ENCODE results near the gene AACS.

DNA sequence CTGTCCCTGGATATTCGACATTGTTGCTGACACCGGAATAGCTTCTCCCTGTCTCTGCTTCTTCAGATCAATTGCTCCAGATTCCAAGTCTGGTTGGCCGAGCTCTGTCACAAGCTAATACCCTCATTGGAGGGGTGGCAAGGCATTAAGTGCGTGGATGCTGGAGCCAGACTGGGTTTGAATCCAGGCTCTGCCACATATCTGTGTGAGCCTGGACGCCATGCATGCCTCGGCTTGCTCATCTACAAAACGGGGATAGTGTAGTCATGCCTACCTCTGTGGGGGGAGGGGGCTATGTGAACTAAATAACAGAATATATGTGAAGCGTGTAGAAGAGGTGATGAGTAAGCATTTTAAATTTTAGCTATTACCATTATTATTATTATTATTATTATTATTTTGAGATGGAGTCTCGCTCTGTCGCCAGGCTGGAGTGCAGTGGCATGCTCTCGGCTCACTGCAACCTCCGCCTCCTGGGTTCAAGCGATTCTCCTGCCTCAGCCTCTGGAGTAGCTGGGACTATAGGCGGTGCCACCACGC, 97.3 kb downstream of the AACS start:
- TF ChIP-seq, protein P1, sequence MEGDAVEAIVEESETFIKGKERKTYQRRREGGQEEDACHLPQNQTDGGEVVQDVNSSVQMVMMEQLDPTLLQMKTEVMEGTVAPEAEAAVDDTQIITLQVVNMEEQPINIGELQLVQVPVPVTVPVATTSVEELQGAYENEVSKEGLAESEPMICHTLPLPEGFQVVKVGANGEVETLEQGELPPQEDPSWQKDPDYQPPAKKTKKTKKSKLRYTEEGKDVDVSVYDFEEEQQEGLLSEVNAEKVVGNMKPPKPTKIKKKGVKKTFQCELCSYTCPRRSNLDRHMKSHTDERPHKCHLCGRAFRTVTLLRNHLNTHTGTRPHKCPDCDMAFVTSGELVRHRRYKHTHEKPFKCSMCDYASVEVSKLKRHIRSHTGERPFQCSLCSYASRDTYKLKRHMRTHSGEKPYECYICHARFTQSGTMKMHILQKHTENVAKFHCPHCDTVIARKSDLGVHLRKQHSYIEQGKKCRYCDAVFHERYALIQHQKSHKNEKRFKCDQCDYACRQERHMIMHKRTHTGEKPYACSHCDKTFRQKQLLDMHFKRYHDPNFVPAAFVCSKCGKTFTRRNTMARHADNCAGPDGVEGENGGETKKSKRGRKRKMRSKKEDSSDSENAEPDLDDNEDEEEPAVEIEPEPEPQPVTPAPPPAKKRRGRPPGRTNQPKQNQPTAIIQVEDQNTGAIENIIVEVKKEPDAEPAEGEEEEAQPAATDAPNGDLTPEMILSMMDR (IDR thresholded peaks at IDR 0.05): no peak
- TF ChIP-seq POLR2A (IDR thresholded peaks at IDR 0.05): no peak
